ENCODE measurements around the gene CYP19A1. TPM values are rescaled to one million over a fixed set of nuclear protein-coding genes. Genes with fewer than 3 reads are reported as not detected.

Gene CYP19A1
- polyA plus RNA-seq, 1 of the 3 experiments (the other 2 are of a cell fraction): 0.03 TPM

GRCh38 chr15:51170882-51171633 is 167.3 kb downstream of the CYP19A1 start:
- Histone ChIP-seq H3K27me3 (ENCODE audit: insufficient read depth) (no peaks in the 10 kb centered on the region), H2AFZ (ENCODE audit: low read depth) (no peak overlapping the region), H3K4me1 (ENCODE audit: control insufficient read depth in 1 of 2, insufficient read depth in 2 of 2, low read depth in 1 of 2, low read length in 1 of 2) (no peaks in the 10 kb centered on the region), H3F3A (replicated peaks; ENCODE audit: insufficient read depth) (no peaks in the 10 kb centered on the region), H3K79me2 (ENCODE audit: insufficient read depth) (no peaks in the 10 kb centered on the region), H3K4me3 (ENCODE audit: low read depth in 2 of 2, low read length in 1 of 2) (no peak overlapping the region), H3K4me2 (no peak overlapping the region), H3K9me2 (no peaks in the 10 kb centered on the region), H3K36me3 (replicated peaks in 1 of 2; ENCODE audit: control insufficient read depth in 1 of 2, insufficient read depth in 2 of 2, low read length in 1 of 2) (no peaks in the 10 kb centered on the region), H4K20me1 (ENCODE audit: insufficient read depth) (no peaks in the 10 kb centered on the region), H3K9ac (no peak overlapping the region), H3K9me3 (no peaks in the 10 kb centered on the region), H3K27ac (ENCODE audit: low read depth in 2 of 2, low read length in 1 of 2) (no peak overlapping the region)
- no peak for TF ChIP-seq IRF3 (IDR thresholded peaks at IDR 0.05; ENCODE audit: low read depth, low read length)
- no peak for TF ChIP-seq MXI1 (IDR thresholded peaks at IDR 0.05; ENCODE audit: low read depth, low read length)
- no peak for TF ChIP-seq NRF1 (IDR thresholded peaks at IDR 0.05; ENCODE audit: low read depth, low read length)
- TF ChIP-seq NFIC (IDR thresholded peaks at IDR 0.05; ENCODE audit: borderline replicate concordance): no peak
- no peak for TF ChIP-seq RAD21 (IDR thresholded peaks at IDR 0.05; ENCODE audit: low read length)
- no peak for TF ChIP-seq MEF2A (IDR thresholded peaks at IDR 0.05; ENCODE audit: borderline replicate concordance, low read depth)
- TF ChIP-seq CTCF (IDR thresholded peaks at IDR 0.05): no peak
- no peak for TF ChIP-seq EP300 (IDR thresholded peaks at IDR 0.05; ENCODE audit: borderline replicate concordance in 1 of 2, low read depth in 1 of 2, low read length in 1 of 2)
- no peak for TF ChIP-seq TAF1 (IDR thresholded peaks at IDR 0.05; ENCODE audit: borderline replicate concordance, low read depth, low read length)
- no peak for TF ChIP-seq PBX3 (IDR thresholded peaks at IDR 0.05)
- no peak for TF ChIP-seq CHD2 (IDR thresholded peaks at IDR 0.05; ENCODE audit: low read length, partially characterized antibody)
- TF ChIP-seq RXRA (IDR thresholded peaks at IDR 0.05; ENCODE audit: borderline replicate concordance, low read depth): no peak
- no peak for TF ChIP-seq FOXJ3 (CRISPR knock-in tag; IDR thresholded peaks at IDR 0.05)
- TF ChIP-seq FOSL2 (IDR thresholded peaks at IDR 0.05; ENCODE audit: borderline replicate concordance, low read depth): no peak
- TF ChIP-seq USF1 (IDR thresholded peaks at IDR 0.05; ENCODE audit: borderline replicate concordance, low read depth): no peak
- POLR2A ChIA-PET: no interaction called here
- DNase-seq: no peak
- WGBS (ENCODE audit: low lambda C conversion rate): 47% methylated on average over 10 of the region's 11 CpGs
- CTCF ChIA-PET: interaction anchor here (0.8 to 16.3 kb wide), 4 partner anchors 8 to 231 kb away, joined by 3 to 284 read pairs (median 16); no protein-coding TSS in a partner anchor

Measured in SK-N-SH (cell line).